MG63 (cell line): Measurements from ENCODE around the gene DZIP1L. TPM values are rescaled to one million over a fixed set of nuclear protein-coding genes. Genes with fewer than 3 reads are reported as not detected.
"Not testable (repeated sequence)": the region's sequence is repeated elsewhere in the genome, so short reads cannot be mapped to it uniquely, and the experiment has no call there.

Experiments used
- DNase-seq: peaks from one replicate; pipeline ENCODE4 v3.0.0-alpha.2; 2020
- H3K27me3 ChIP-seq: fragments of 250-450 bp; sonication (Bioruptor Pico); 2 replicates; pipeline ENCODE4 v1.5.1; 2020; ENCODE audit warnings: mild to moderate bottlenecking, moderate library complexity
- H3K36me3 ChIP-seq: fragments of 250-450 bp; sonication (Bioruptor Pico); 2 replicates; pipeline ENCODE4 v1.5.1; 2020; ENCODE audit warnings: mild to moderate bottlenecking, moderate library complexity
- H3K4me3 ChIP-seq: fragments of 250-450 bp; sonication (Bioruptor Pico); 2 replicates; pipeline ENCODE4 v1.5.1; 2020; ENCODE audit warnings: mild to moderate bottlenecking, moderate library complexity
- H3K9me3 ChIP-seq: fragments of 250-450 bp; sonication (Bioruptor Pico); 2 replicates; pipeline ENCODE4 v1.5.1; 2020; ENCODE audit warnings: mild to moderate bottlenecking, moderate library complexity
- total RNA-seq: library from RNA; depleted of rRNA; stranded (reverse); fragments of >200 nt; shearing (Covaris generic); gene quantifications from 2 replicates; pipeline ENCODE4 v1.2.3, GENCODE V29; 2014; ENCODE audit warnings: low replicate concordance

The DZIP1L gene
- total RNA-seq, 1 experiment from 2014 or later = 20.1 TPM

- no peak for DNase-seq
- H3K36me3 ChIP-seq = no peaks in the 10 kb centered on the region
- H3K4me3 ChIP-seq = no peak overlapping the region
- H3K9me3 ChIP-seq = no peaks in the 10 kb centered on the region
- no peaks in the 10 kb centered on the region for H3K27me3 ChIP-seq
Measured at GRCh38 chr3:138124706-138125355, 9.4 kb upstream of the DZIP1L start.

- H3K4me3 ChIP-seq = no peak overlapping the region
- DNase-seq = no peak
- H3K27me3 ChIP-seq = no peaks in the 10 kb centered on the region
- no peaks in the 10 kb centered on the region for H3K9me3 ChIP-seq
- H3K36me3 ChIP-seq = no peaks in the 10 kb centered on the region
Measured at GRCh38 chr3:138124188-138124587, 8.8 kb upstream of the DZIP1L start.

- no peaks in the 10 kb centered on the region; the same call in 1 of the 2 replicates for H3K9me3 ChIP-seq
- no peak overlapping the region for H3K4me3 ChIP-seq
- no peaks in the 10 kb centered on the region for H3K36me3 ChIP-seq
- no peak for DNase-seq
- H3K27me3 ChIP-seq = no peaks in the 10 kb centered on the region
Measured at GRCh38 chr3:138119423-138119766, 4.0 kb upstream of the DZIP1L start.

- H3K27me3 ChIP-seq = no peaks in the 10 kb centered on the region
- no peak overlapping the region for H3K4me3 ChIP-seq
- H3K9me3 ChIP-seq = no peaks in the 10 kb centered on the region; the same call in 1 of the 2 replicates
- DNase-seq = peak; percentile 68
- H3K36me3 ChIP-seq = no peaks in the 10 kb centered on the region
Measured at GRCh38 chr3:138118612-138119422, 3.4 kb upstream of the DZIP1L start.

- H3K36me3 ChIP-seq = peaks cover 17% of the 10 kb centered on the region
- DNase-seq = peak; percentile 56
- H3K9me3 ChIP-seq = no peaks in the 10 kb centered on the region; the same call in 1 of the 2 replicates
- peak overlapping the region; percentile 92 for H3K4me3 ChIP-seq
- no peaks in the 10 kb centered on the region for H3K27me3 ChIP-seq
Measured at GRCh38 chr3:138114431-138114918, 933 bp downstream of the DZIP1L start.

- H3K36me3 ChIP-seq = peaks cover 21% of the 10 kb centered on the region
- no peaks in the 10 kb centered on the region for H3K27me3 ChIP-seq
- H3K4me3 ChIP-seq = no peak overlapping the region
- DNase-seq = no peak
- H3K9me3 ChIP-seq = no peaks in the 10 kb centered on the region; the same call in 1 of the 2 replicates
Measured at GRCh38 chr3:138113326-138113725, 2.1 kb downstream of the DZIP1L start.

GRCh38 chr3:138112362-138112761 is 3.0 kb downstream of the DZIP1L start:
- Histone ChIP-seq H3K27me3 (no peaks in the 10 kb centered on the region), H3K4me3 (no peak overlapping the region), H3K9me3 (no peaks in the 10 kb centered on the region; the same call in 1 of the 2 replicates), H3K36me3 (peaks cover 24% of the 10 kb centered on the region)
- no peak for DNase-seq

- no peak overlapping the region for H3K4me3 ChIP-seq
- H3K36me3 ChIP-seq = peaks cover 37% of the 10 kb centered on the region
- no peak for DNase-seq
- no peaks in the 10 kb centered on the region for H3K9me3 ChIP-seq
- no peaks in the 10 kb centered on the region for H3K27me3 ChIP-seq
Measured at GRCh38 chr3:138105598-138105997, 9.8 kb downstream of the DZIP1L start.

GRCh38 chr3:138103466-138103865 is 11.9 kb downstream of the DZIP1L start:
- no peaks in the 10 kb centered on the region for H3K9me3 ChIP-seq
- no peak for DNase-seq
- no peak overlapping the region for H3K4me3 ChIP-seq
- H3K27me3 ChIP-seq = no peaks in the 10 kb centered on the region
- peaks cover 27% of the 10 kb centered on the region for H3K36me3 ChIP-seq

GRCh38 chr3:138101351-138101940 is 14.0 kb downstream of the DZIP1L start:
- not testable (repeated sequence) for H3K27me3 ChIP-seq, H3K9me3 ChIP-seq, H3K4me3 ChIP-seq, DNase-seq
- peaks cover 38% of the 10 kb centered on the region for H3K36me3 ChIP-seq

GRCh38 chr3:138099417-138099816 is 16.0 kb downstream of the DZIP1L start:
- Histone ChIP-seq H3K4me3 (no peak overlapping the region), H3K9me3 (no peaks in the 10 kb centered on the region), H3K27me3 (no peaks in the 10 kb centered on the region), H3K36me3 (peaks cover 48% of the 10 kb centered on the region)
- DNase-seq = no peak

- H3K9me3 ChIP-seq = peaks cover 5% of the 10 kb centered on the region
- H3K4me3 ChIP-seq = no peak overlapping the region
- H3K27me3 ChIP-seq = no peaks in the 10 kb centered on the region
- no peak for DNase-seq
- H3K36me3 ChIP-seq = peaks cover 56% of the 10 kb centered on the region
Measured at GRCh38 chr3:138097192-138098172, 17.9 kb downstream of the DZIP1L start.

GRCh38 chr3:138093721-138094120 is 21.7 kb downstream of the DZIP1L start:
- Histone ChIP-seq H3K4me3 (no peak overlapping the region), H3K36me3 (peaks cover 67% of the 10 kb centered on the region), H3K9me3 (peaks cover 5% of the 10 kb centered on the region), H3K27me3 (no peaks in the 10 kb centered on the region)
- DNase-seq = no peak

- peaks cover 73% of the 10 kb centered on the region for H3K36me3 ChIP-seq
- DNase-seq = no peak
- H3K4me3 ChIP-seq = no peak overlapping the region
- H3K27me3 ChIP-seq = no peaks in the 10 kb centered on the region
- peaks cover 5% of the 10 kb centered on the region for H3K9me3 ChIP-seq
Measured at GRCh38 chr3:138092023-138092422, 23.4 kb downstream of the DZIP1L start.

- Histone ChIP-seq H3K36me3 (peaks cover 83% of the 10 kb centered on the region), H3K9me3 (peaks cover 5% of the 10 kb centered on the region), H3K27me3 (no peaks in the 10 kb centered on the region), H3K4me3 (no peak overlapping the region)
- DNase-seq = no peak
Measured at GRCh38 chr3:138089091-138089490, 26.3 kb downstream of the DZIP1L start.

- H3K36me3 ChIP-seq = peaks cover 79% of the 10 kb centered on the region
- not testable (repeated sequence) for H3K4me3 ChIP-seq, H3K9me3 ChIP-seq, H3K27me3 ChIP-seq, DNase-seq
Measured at GRCh38 chr3:138085745-138086144, 29.7 kb downstream of the DZIP1L start.
